HepG2 (cell line): ENCODE measurements around the gene ARMH1. TPM values are rescaled to one million over a fixed set of nuclear protein-coding genes. Genes with fewer than 3 reads are reported as not detected.

ENCODE experiments used
- ARID2 ChIP-seq: sonication (generic); formaldehyde crosslinking; IDR thresholded peaks from 2 replicates; pipeline ENCODE4 v1.8.1; 2022; ENCODE audit warnings: mild to moderate bottlenecking, missing genetic modification reagents, borderline replicate concordance
- BRCA1 ChIP-seq: sonication (generic); formaldehyde crosslinking; IDR thresholded peaks from 2 replicates; pipeline ENCODE4 v1.4.0; 2020; ENCODE audit warnings: missing genetic modification reagents
- CCDC6 ChIP-seq: sonication (generic); formaldehyde crosslinking; IDR thresholded peaks from 2 replicates; pipeline ENCODE4 v1.8.1; 2022; ENCODE audit warnings: mild to moderate bottlenecking, missing genetic modification reagents, moderate library complexity
- CHCHD3 ChIP-seq: sonication (generic); formaldehyde crosslinking; IDR thresholded peaks from 2 replicates; pipeline ENCODE4 v1.8.0; 2022; ENCODE audit warnings: mild to moderate bottlenecking, missing genetic modification reagents, moderate library complexity
- GABPA ChIP-seq, 2 experiments: IDR thresholded peaks; 2 replicates each; pipeline ENCODE4 v1.6.1; 2011 to 2016; ENCODE audit warnings: low read depth in 2 of 2, low read length in 1 of 2, missing biosample characterization in 1 of 2, missing genetic modification characterization in 1 of 2
- GTF3A ChIP-seq: sonication (generic); formaldehyde crosslinking; conservative IDR thresholded peaks from 2 replicates; pipeline ENCODE4 v1.4.0; 2020; ENCODE audit warnings: mild to moderate bottlenecking, missing genetic modification reagents
- HIVEP1 ChIP-seq: sonication (generic); formaldehyde crosslinking; IDR thresholded peaks from 2 replicates; pipeline ENCODE4 v1.4.0; 2020; ENCODE audit warnings: mild to moderate bottlenecking, missing genetic modification reagents
- HMGA1 ChIP-seq: sonication (generic); formaldehyde crosslinking; conservative IDR thresholded peaks from 2 replicates; pipeline ENCODE4 v1.4.0; 2020; ENCODE audit warnings: missing genetic modification reagents
- LCORL ChIP-seq, 2 experiments: fragments of 450-650 bp in 1 of 2; sonication (generic) in 1 of 2; formaldehyde crosslinking in 1 of 2; IDR thresholded peaks; 2 replicates each; pipeline versions ENCODE4 v1.5.0 to v1.6.1; 2017 to 2020; ENCODE audit warnings: antibody characterized with exemption in 1 of 2, missing genetic modification reagents in 1 of 2
- NFAT5 ChIP-seq: sonication (generic); formaldehyde crosslinking; IDR thresholded peaks from 2 replicates; pipeline ENCODE4 v1.4.0; 2020; ENCODE audit warnings: missing genetic modification reagents
- SRSF4 ChIP-seq: fragments of 200-400 bp; formaldehyde crosslinking; IDR thresholded peaks from one replicate; pipeline ENCODE4 v1.6.1; 2018; ENCODE audit warnings: mild to moderate bottlenecking, low read depth, low read length, moderate library complexity; ENCODE audit not compliant: poor library complexity, severe bottlenecking
- ZNF317 ChIP-seq: sonication (generic); formaldehyde crosslinking; IDR thresholded peaks from 2 replicates; pipeline ENCODE4 v1.5.0; 2020; ENCODE audit warnings: mild to moderate bottlenecking, missing genetic modification reagents
- ZNF335 ChIP-seq: sonication (generic); formaldehyde crosslinking; IDR thresholded peaks from 2 replicates; pipeline ENCODE4 v1.4.0; 2020; ENCODE audit warnings: missing genetic modification reagents
- ZNF446 ChIP-seq: sonication (generic); formaldehyde crosslinking; IDR thresholded peaks from 2 replicates; pipeline ENCODE4 v1.5.0; 2020; ENCODE audit warnings: mild to moderate bottlenecking, missing genetic modification reagents
- ZNF530 ChIP-seq: sonication (generic); formaldehyde crosslinking; IDR thresholded peaks from 2 replicates; pipeline ENCODE4 v1.5.0; 2020; ENCODE audit warnings: low read depth, mild to moderate bottlenecking, missing genetic modification reagents
- polyA plus RNA-seq, 8 experiments: library from polyadenylated mRNA; depleted of rRNA in 3 of 8; stranded (reverse) in 7 of 8; unstranded in 1 of 8; fragments of >200 nt; fragmentation: Illumina TruSeq in 4 of 8; extraction: Trizol in 4 of 8; gene quantifications; 2 replicates each; pipeline versions ENCODE4 v1.2.1 to v1.2.3, GENCODE V29; 2011 to 2016; ENCODE audit warnings: low read depth in 4 of 8, missing spikeins in 1 of 8, mixed read lengths in 1 of 8; ENCODE audit not compliant: insufficient read depth in 1 of 8
- total RNA-seq, 5 experiments: library from RNA; depleted of rRNA; stranded (reverse); fragments of >200 nt; fragmentation: Illumina TruSeq; extraction: Trizol; gene quantifications; 2 replicates each; pipeline ENCODE4 v1.2.3, GENCODE V29; 2016; ENCODE audit warnings: low read depth in 1 of 5
- TF ChIP-seq, protein P1 (sequence below): sonication (generic); formaldehyde crosslinking; conservative IDR thresholded peaks from 2 replicates; pipeline ENCODE4 v1.4.0; 2020; ENCODE audit warnings: missing genetic modification reagents
- TF ChIP-seq, protein P2 (sequence below): sonication (generic); formaldehyde crosslinking; IDR thresholded peaks from 2 replicates; pipeline ENCODE4 v1.4.0; 2020; ENCODE audit warnings: low read depth, missing genetic modification reagents

Gene ARMH1
- total and polyA plus RNA-seq, 2 of the 13 experiments (the other 11 are each of a cell fraction or from before 2014, with no cell fraction given): 0.69 TPM; not detected in 1

GRCh38 chr1:44681905-44682882 lies 7.7 kb downstream of the ARMH1 start (continued):
- TF ChIP-seq NFAT5 (CRISPR knock-in tag): no peak
- TF ChIP-seq ARID2 (CRISPR knock-in tag): peak; percentile 43; the same call in 1 of the 2 replicates
- 0 out of 2 replicates have a peak, but pooled peaks have one; percentile 58 for TF ChIP-seq CCDC6 (CRISPR knock-in tag)
- TF ChIP-seq ZNF446 (CRISPR knock-in tag): no peak
- no peak for TF ChIP-seq CHCHD3
- TF ChIP-seq, protein P1, sequence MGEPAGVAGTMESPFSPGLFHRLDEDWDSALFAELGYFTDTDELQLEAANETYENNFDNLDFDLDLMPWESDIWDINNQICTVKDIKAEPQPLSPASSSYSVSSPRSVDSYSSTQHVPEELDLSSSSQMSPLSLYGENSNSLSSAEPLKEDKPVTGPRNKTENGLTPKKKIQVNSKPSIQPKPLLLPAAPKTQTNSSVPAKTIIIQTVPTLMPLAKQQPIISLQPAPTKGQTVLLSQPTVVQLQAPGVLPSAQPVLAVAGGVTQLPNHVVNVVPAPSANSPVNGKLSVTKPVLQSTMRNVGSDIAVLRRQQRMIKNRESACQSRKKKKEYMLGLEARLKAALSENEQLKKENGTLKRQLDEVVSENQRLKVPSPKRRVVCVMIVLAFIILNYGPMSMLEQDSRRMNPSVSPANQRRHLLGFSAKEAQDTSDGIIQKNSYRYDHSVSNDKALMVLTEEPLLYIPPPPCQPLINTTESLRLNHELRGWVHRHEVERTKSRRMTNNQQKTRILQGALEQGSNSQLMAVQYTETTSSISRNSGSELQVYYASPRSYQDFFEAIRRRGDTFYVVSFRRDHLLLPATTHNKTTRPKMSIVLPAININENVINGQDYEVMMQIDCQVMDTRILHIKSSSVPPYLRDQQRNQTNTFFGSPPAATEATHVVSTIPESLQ (CRISPR knock-in tag): no peak
- no peak; the same call in 1 of the 2 replicates for TF ChIP-seq ZNF317 (CRISPR knock-in tag)
- TF ChIP-seq BRCA1 (CRISPR knock-in tag): peak; percentile 63; the same call in 1 of the 2 replicates
- TF ChIP-seq HMGA1 (CRISPR knock-in tag): no peak
- no peak for TF ChIP-seq GABPA (IDR thresholded peaks at IDR 0.05; ENCODE audit: low read depth, low read length)
- TF ChIP-seq GABPA (CRISPR knock-in tag; IDR thresholded peaks at IDR 0.05; ENCODE audit: low read depth): peak; percentile 73
- no peak for TF ChIP-seq HIVEP1 (CRISPR knock-in tag)
- no peak for TF ChIP-seq ZNF530 (CRISPR knock-in tag)
- TF ChIP-seq, protein P2, sequence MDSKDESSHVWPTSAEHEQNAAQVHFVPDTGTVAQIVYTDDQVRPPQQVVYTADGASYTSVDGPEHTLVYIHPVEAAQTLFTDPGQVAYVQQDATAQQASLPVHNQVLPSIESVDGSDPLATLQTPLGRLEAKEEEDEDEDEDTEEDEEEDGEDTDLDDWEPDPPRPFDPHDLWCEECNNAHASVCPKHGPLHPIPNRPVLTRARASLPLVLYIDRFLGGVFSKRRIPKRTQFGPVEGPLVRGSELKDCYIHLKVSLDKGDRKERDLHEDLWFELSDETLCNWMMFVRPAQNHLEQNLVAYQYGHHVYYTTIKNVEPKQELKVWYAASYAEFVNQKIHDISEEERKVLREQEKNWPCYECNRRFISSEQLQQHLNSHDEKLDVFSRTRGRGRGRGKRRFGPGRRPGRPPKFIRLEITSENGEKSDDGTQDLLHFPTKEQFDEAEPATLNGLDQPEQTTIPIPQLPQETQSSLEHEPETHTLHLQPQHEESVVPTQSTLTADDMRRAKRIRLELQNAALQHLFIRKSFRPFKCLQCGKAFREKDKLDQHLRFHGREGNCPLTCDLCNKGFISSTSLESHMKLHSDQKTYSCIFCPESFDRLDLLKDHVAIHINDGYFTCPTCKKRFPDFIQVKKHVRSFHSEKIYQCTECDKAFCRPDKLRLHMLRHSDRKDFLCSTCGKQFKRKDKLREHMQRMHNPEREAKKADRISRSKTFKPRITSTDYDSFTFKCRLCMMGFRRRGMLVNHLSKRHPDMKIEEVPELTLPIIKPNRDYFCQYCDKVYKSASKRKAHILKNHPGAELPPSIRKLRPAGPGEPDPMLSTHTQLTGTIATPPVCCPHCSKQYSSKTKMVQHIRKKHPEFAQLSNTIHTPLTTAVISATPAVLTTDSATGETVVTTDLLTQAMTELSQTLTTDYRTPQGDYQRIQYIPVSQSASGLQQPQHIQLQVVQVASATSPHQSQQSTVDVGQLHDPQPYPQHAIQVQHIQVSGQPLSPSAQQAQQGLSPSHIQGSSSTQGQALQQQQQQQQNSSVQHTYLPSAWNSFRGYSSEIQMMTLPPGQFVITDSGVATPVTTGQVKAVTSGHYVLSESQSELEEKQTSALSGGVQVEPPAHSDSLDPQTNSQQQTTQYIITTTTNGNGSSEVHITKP (CRISPR knock-in tag): no peak; the same call in 1 of the 2 replicates
- peak; percentile 53 for TF ChIP-seq LCORL (IDR thresholded peaks at IDR 0.05)
- peak; percentile 98 for TF ChIP-seq LCORL (CRISPR knock-in tag; IDR thresholded peaks at IDR 0.05)
- TF ChIP-seq ZNF335 (CRISPR knock-in tag): peak; percentile 67; the same call in 1 of the 2 replicates
- TF ChIP-seq SRSF4: no peak
- TF ChIP-seq GTF3A (CRISPR knock-in tag): no peak
